ENCODE measurements around the gene CCL2. TPM values are rescaled to one million over a fixed set of nuclear protein-coding genes. Genes with fewer than 3 reads are reported as not detected.

Gene CCL2
- total RNA-seq, 1 donor from 2014 or later, result 53.3 TPM

DNA sequence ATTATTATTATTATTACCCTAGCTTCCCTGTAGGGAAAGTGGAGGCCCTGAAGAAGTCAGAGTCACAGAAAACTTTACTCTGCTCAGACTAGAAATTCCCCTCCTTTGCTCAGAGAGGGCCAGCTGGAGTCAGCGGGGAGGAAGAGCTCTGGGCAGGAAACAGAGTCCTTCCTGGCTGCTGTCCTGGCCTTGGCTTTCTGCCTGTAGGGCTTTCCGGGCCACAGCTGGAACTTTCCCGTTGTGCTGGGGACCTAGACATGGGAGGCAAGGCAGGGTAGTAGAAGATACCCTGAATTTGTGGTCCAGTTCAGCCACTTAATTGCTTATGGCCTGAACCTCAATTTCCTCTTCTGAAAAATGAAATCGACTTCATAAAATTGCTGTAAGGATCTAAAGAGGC is 14.0 kb upstream of the CCL2 start:
- Histone ChIP-seq H3K27ac (no peak overlapping the region), H3K36me3 (no peaks in the 10 kb centered on the region), H3K4me1 (peaks cover 72% of the 10 kb centered on the region), H3K9me3 (no peaks in the 10 kb centered on the region), H3K27me3 (no peaks in the 10 kb centered on the region), H3K4me3 (no peak overlapping the region)
- TF ChIP-seq, protein P1, sequence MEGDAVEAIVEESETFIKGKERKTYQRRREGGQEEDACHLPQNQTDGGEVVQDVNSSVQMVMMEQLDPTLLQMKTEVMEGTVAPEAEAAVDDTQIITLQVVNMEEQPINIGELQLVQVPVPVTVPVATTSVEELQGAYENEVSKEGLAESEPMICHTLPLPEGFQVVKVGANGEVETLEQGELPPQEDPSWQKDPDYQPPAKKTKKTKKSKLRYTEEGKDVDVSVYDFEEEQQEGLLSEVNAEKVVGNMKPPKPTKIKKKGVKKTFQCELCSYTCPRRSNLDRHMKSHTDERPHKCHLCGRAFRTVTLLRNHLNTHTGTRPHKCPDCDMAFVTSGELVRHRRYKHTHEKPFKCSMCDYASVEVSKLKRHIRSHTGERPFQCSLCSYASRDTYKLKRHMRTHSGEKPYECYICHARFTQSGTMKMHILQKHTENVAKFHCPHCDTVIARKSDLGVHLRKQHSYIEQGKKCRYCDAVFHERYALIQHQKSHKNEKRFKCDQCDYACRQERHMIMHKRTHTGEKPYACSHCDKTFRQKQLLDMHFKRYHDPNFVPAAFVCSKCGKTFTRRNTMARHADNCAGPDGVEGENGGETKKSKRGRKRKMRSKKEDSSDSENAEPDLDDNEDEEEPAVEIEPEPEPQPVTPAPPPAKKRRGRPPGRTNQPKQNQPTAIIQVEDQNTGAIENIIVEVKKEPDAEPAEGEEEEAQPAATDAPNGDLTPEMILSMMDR (IDR thresholded peaks at IDR 0.05), result no peak
- intact Hi-C loops (cut with DNase I), result no loop called here
- DNase-seq, result no peak
- ATAC-seq, result peak; percentile 57

- Histone ChIP-seq H3K4me1 (peaks cover 59% of the 10 kb centered on the region), H3K36me3 (no peaks in the 10 kb centered on the region), H3K27ac (peak overlapping the region; percentile 52), H3K27me3 (no peaks in the 10 kb centered on the region), H3K9me3 (no peaks in the 10 kb centered on the region), H3K4me3 (no peak overlapping the region)
- intact Hi-C loops (cut with DNase I), result no loop called here
- peak; percentile 72 for ATAC-seq
- no peak for DNase-seq
- TF ChIP-seq, protein P1 (IDR thresholded peaks at IDR 0.05), result no peak
Observed at GRCh38 chr17:34242587-34243363, 12.3 kb upstream of the CCL2 start.

DNA sequence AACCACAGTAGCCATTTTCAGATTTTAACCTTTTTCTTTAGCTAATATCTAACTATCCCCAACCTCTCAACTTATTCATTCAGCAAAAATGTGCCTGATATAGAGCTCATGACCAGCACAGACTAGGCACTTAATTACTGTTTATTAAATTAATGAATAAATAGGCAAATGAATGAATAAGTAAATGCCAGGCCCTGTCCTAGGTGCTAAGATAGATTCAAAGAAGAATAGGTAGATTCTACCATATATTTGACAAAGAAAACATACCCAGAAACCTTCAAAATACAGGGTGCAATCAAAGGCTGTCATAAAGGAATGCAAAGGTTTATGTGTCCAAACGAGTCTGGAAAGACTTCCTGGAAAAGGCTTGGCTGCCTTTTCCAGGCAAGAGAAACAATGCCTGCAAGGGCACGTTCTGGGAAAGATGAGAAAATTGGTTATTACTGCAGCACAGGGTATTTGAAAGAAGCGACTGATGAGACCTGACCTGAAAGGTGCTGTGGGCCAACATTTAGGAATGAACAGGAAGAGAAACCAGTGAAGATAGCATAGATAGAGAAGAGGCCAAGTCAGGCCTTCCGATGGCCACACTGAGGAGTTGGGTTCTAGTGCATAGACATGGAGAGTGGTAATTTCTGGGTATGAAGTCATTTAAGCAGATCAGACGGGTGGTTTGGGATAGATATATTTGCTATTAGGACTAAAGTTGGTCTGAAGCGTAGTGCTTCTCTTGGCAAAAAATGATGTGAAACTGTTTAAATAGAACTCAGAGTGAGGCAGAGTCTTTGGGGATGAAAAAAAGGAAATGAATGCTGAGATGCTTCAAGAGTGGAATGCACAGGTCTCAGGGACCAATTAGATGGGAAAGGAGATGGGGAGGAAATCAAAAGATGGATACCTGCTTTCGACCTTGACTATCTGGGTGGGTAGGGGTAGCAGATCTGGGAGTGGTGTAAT is 11.4 kb upstream of the CCL2 start:
- Histone ChIP-seq H3K27me3 (no peaks in the 10 kb centered on the region), H3K4me1 (peaks cover 56% of the 10 kb centered on the region), H3K9me3 (no peaks in the 10 kb centered on the region), H3K36me3 (no peaks in the 10 kb centered on the region), H3K27ac (peak overlapping the region; percentile 52), H3K4me3 (no peak overlapping the region)
- intact Hi-C loops (cut with DNase I), result no loop called here
- TF ChIP-seq, protein P1 (IDR thresholded peaks at IDR 0.05), result no peak
- ATAC-seq, result no peak
- no peak for DNase-seq

DNA sequence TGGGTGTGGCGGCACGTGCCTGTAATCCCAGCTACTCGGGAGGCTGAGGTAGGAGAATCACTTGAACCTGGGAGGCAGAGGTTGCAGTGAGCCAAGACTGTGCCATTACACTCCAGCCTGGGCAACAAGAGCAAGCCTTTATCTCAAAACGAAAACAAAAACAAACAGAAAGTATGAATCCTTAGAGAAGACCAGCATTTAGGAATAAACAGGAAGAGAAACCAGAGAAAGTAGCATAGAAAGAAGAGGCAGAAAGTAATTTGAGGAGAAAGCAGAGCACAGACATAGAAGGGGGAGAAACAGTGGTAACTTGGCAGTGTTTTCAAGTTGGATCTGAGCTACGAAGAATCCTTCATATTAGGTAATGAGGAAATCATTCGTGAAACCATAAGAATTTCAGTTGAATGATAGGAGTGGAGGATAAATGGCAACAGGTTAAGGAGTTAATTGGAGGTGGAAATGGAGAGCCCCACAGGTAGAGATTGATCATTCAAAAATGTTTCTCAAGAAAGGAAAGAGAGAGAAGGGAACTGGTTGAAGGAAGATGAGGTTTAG is 9.7 kb upstream of the CCL2 start:
- Histone ChIP-seq H3K36me3 (no peaks in the 10 kb centered on the region), H3K27ac (no peak overlapping the region), H3K4me3 (no peak overlapping the region), H3K9me3 (no peaks in the 10 kb centered on the region), H3K4me1 (peaks cover 61% of the 10 kb centered on the region), H3K27me3 (no peaks in the 10 kb centered on the region)
- DNase-seq (no peak), ATAC-seq (no peak)
- intact Hi-C loops (cut with DNase I), result no loop called here
- TF ChIP-seq, protein P1 (IDR thresholded peaks at IDR 0.05), result no peak

DNA sequence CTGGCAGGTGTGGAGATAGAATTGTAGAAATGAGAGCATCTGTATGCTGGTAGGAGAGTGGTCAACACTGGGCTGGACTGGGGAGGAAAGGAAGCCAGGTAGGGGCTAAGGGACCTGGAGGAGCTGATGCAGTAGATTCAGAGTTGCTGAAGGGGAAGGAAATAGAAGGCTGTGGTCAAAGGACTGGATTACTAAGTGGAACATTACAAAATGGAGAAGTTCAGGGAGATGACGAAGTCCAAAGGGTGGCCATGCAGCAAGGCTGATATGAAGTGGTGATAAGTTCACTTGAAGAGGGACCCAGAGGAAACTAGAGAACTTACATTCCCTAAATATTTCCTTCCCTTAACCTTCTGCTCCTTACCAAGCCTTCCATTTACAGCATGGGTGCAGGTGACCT is 8.6 kb upstream of the CCL2 start:
- peaks cover 59% of the 10 kb centered on the region for H3K4me1 ChIP-seq
- TF ChIP-seq, protein P1 (IDR thresholded peaks at IDR 0.05), result no peak
- DNase-seq (no peak), ATAC-seq (peak; percentile 77)
- H3K27me3 ChIP-seq, result no peaks in the 10 kb centered on the region
- H3K27ac ChIP-seq, result no peak overlapping the region
- H3K9me3 ChIP-seq, result no peaks in the 10 kb centered on the region
- intact Hi-C loops (cut with DNase I), result no loop called here
- no peaks in the 10 kb centered on the region for H3K36me3 ChIP-seq
- no peak overlapping the region for H3K4me3 ChIP-seq

Data from upper lobe of right lung (tissue), 1 donor.